ENCODE measurements around the gene ADAM33. TPM values are rescaled to one million over a fixed set of nuclear protein-coding genes. Genes with fewer than 3 reads are reported as not detected.

Gene ADAM33, protein sequence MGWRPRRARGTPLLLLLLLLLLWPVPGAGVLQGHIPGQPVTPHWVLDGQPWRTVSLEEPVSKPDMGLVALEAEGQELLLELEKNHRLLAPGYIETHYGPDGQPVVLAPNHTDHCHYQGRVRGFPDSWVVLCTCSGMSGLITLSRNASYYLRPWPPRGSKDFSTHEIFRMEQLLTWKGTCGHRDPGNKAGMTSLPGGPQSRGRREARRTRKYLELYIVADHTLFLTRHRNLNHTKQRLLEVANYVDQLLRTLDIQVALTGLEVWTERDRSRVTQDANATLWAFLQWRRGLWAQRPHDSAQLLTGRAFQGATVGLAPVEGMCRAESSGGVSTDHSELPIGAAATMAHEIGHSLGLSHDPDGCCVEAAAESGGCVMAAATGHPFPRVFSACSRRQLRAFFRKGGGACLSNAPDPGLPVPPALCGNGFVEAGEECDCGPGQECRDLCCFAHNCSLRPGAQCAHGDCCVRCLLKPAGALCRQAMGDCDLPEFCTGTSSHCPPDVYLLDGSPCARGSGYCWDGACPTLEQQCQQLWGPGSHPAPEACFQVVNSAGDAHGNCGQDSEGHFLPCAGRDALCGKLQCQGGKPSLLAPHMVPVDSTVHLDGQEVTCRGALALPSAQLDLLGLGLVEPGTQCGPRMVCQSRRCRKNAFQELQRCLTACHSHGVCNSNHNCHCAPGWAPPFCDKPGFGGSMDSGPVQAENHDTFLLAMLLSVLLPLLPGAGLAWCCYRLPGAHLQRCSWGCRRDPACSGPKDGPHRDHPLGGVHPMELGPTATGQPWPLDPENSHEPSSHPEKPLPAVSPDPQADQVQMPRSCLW
- total RNA-seq (2022) (not detected in 2 replicates), Bru-seq, nascent RNA (not detected), BruChase-seq, experiment 1, labeled RNA remaining after a 6-hour chase (not detected), BruChase-seq, experiment 2, labeled RNA remaining after a 2-hour chase (not detected)
- long read RNA-seq, result 0 reads

GRCh38 chr20:3681931-3682781 lies at the start of gene ADAM33:
Gene ADAM33 (minus strand): TSS chr20:3682010. CDS start chr20:3682004, 6 bp downstream.
- no peaks in the 10 kb centered on the region for H3K4me1 Mint-ChIP-seq (ENCODE audit: low read depth, unreplicated experiment)
- no peaks in the 10 kb centered on the region for H3K9me3 Mint-ChIP-seq (ENCODE audit: low read depth, unreplicated experiment)
- no peak within 1 kb of the TSS for H3K27ac Mint-ChIP-seq (ENCODE audit: unreplicated experiment)
- H3K4me3 Mint-ChIP-seq (ENCODE audit: low read depth, unreplicated experiment), result peak within 1 kb of the TSS; percentile 46
- no TSS peak for BruUV-seq (replicated peaks)
- H3K36me3 Mint-ChIP-seq (ENCODE audit: insufficient read depth, unreplicated experiment), result no peaks in the 10 kb centered on the region
- no peak for TF ChIP-seq CTCF (IDR thresholded peaks at IDR 0.05; ENCODE audit: unreplicated experiment)
- H3K27me3 Mint-ChIP-seq (ENCODE audit: unreplicated experiment), result peaks cover 81% of the 10 kb centered on the region
- peak; percentile 4 for DNase-seq
- CTCF ChIA-PET, result no interaction called here
- intact Hi-C loops (cut with micrococcal nuclease; ENCODE audit: unreplicated experiment), result no loop called here

- BruUV-seq (replicated peaks), result no TSS peak
- Mint-ChIP-seq H3K27ac (ENCODE audit: unreplicated experiment) (no peak overlapping the region), H3K27me3 (ENCODE audit: unreplicated experiment) (peaks cover 66% of the 10 kb centered on the region), H3K36me3 (ENCODE audit: insufficient read depth, unreplicated experiment) (no peaks in the 10 kb centered on the region), H3K4me1 (ENCODE audit: low read depth, unreplicated experiment) (no peaks in the 10 kb centered on the region), H3K4me3 (ENCODE audit: low read depth, unreplicated experiment) (no peak overlapping the region), H3K9me3 (ENCODE audit: low read depth, unreplicated experiment) (no peaks in the 10 kb centered on the region)
- CTCF ChIA-PET, result interaction anchor here (0.8 kb wide), 1 partner anchor 13 kb away, joined by 3 read pairs; no protein-coding TSS in a partner anchor
- intact Hi-C loops (cut with micrococcal nuclease; ENCODE audit: unreplicated experiment), result no loop called here
- no peak for DNase-seq
- TF ChIP-seq CTCF (IDR thresholded peaks at IDR 0.05; ENCODE audit: unreplicated experiment), result no peak
Measured at GRCh38 chr20:3730803-3731672, 49.2 kb upstream of the ADAM33 start.

DNA sequence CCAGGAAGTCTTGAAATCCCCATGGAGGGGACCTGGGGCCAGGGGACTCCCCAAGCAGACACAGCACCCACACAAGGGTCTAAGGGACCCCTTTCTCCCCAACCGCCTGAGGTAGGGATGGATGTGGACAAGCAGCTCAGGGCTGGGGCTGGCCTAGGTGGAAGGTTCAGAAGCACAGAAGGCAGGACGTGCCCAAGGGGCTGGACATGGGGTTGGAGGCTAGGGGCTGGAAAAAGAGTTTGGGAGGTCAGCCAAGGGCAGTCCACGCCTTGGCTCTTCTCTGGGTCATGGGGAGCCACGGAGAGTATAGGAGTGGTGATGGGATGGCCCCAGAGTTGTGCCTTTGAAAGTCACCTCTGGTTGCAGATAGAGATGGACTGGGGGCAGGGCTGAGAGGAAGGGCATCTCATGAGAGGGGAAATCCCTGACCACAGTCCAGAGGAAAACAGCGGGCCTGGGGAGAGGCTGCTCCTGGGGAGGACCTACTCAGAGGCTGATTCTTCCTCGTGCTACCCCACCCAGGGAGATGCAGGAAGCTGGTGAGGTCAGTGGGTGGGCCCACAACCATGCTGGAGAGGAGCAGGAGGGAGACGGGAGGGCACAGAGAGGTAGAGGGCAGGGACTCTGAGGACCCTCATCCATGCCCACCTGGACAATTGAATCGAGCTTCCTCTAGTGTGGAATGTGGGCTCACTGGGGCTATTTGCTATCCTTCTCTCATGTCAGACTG lies 48.2 kb upstream of the ADAM33 start:
- Mint-ChIP-seq H3K9me3 (ENCODE audit: low read depth, unreplicated experiment) (no peaks in the 10 kb centered on the region), H3K27me3 (ENCODE audit: unreplicated experiment) (peaks cover 66% of the 10 kb centered on the region), H3K27ac (ENCODE audit: unreplicated experiment) (no peak overlapping the region), H3K36me3 (ENCODE audit: insufficient read depth, unreplicated experiment) (no peaks in the 10 kb centered on the region), H3K4me1 (ENCODE audit: low read depth, unreplicated experiment) (no peaks in the 10 kb centered on the region), H3K4me3 (ENCODE audit: low read depth, unreplicated experiment) (no peak overlapping the region)
- BruUV-seq (replicated peaks), result no TSS peak
- no peak for TF ChIP-seq CTCF (IDR thresholded peaks at IDR 0.05; ENCODE audit: unreplicated experiment)
- DNase-seq, result no peak
- CTCF ChIA-PET, result interaction anchor here (0.8 kb wide), 1 partner anchor 12 kb away, joined by 3 read pairs; no protein-coding TSS in a partner anchor
- intact Hi-C loops (cut with micrococcal nuclease; ENCODE audit: unreplicated experiment), result no loop called here
